RWPE2 (cell line): ENCODE measurements around the gene RASGRF2.
A peak's percentile ranks its signal among the peaks of the same experiment; 100 is the strongest.

Experiments
- ATAC-seq: fragments of 200-7000 bp; cut with Tn5 transposase; 3 replicates; pipeline ENCODE4 v1.9.1; 2021; ENCODE audit warnings: low read depth
- DNase-seq: peaks from one replicate; pipeline ENCODE4 v3.0.0-alpha.2; 2020; ENCODE audit warnings: low spot score
- H3K27ac ChIP-seq: fragments of 450-650 bp; 2 replicates; pipeline ENCODE4 v1.5.1; 2017; ENCODE audit warnings: mild to moderate bottlenecking; ENCODE audit not compliant: poor library complexity, severe bottlenecking
- H3K27me3 ChIP-seq: fragments of 250-450 bp; sonication (Bioruptor Pico); 2 replicates; pipeline ENCODE4 v1.5.1; 2021; ENCODE audit warnings: mild to moderate bottlenecking, moderate library complexity; ENCODE audit not compliant: insufficient read depth, poor library complexity, severe bottlenecking
- H3K36me3 ChIP-seq: fragments of 250-450 bp; sonication (Bioruptor Pico); 2 replicates; pipeline ENCODE4 v1.5.1; 2020; ENCODE audit warnings: low read depth, mild to moderate bottlenecking, moderate library complexity
- H3K4me1 ChIP-seq: fragments of 250-450 bp; sonication (Bioruptor Pico); 2 replicates; pipeline ENCODE4 v1.5.1; 2021; ENCODE audit warnings: mild to moderate bottlenecking, moderate library complexity; ENCODE audit not compliant: insufficient read depth, poor library complexity, severe bottlenecking
- H3K4me3 ChIP-seq: fragments of 250-450 bp; sonication (Bioruptor Pico); 2 replicates; pipeline ENCODE4 v1.5.1; 2021; ENCODE audit warnings: mild to moderate bottlenecking, moderate library complexity; ENCODE audit not compliant: severe bottlenecking
- H3K9me3 ChIP-seq: fragments of 250-450 bp; sonication (Bioruptor Pico); 2 replicates; pipeline ENCODE4 v1.5.1; 2021; ENCODE audit warnings: mild to moderate bottlenecking, moderate library complexity; ENCODE audit not compliant: severe bottlenecking
- CTCF ChIP-seq: fragments of 450-650 bp; IDR thresholded peaks from one replicate; pipeline ENCODE4 v1.5.1; 2017; ENCODE audit warnings: mild to moderate bottlenecking, moderate library complexity; ENCODE audit not compliant: poor library complexity, severe bottlenecking

The RASGRF2 gene

GRCh38 chr5:81235287-81236072, 275.3 kb downstream of the RASGRF2 start:
- Histone ChIP-seq H3K27ac (no peak overlapping the region), H3K27me3 (no peaks in the 10 kb centered on the region), H3K4me3 (no peak overlapping the region), H3K36me3 (no peaks in the 10 kb centered on the region), H3K4me1 (no peaks in the 10 kb centered on the region), H3K9me3 (no peaks in the 10 kb centered on the region)
- DNase-seq (no peak), ATAC-seq (no peak)
- no peak for TF ChIP-seq CTCF

- DNase-seq (no peak), ATAC-seq (no peak)
- H3K36me3 ChIP-seq: no peaks in the 10 kb centered on the region
- H3K27ac ChIP-seq: no peak overlapping the region
- H3K4me1 ChIP-seq: no peaks in the 10 kb centered on the region
- no peak for TF ChIP-seq CTCF
- no peaks in the 10 kb centered on the region for H3K27me3 ChIP-seq
- H3K9me3 ChIP-seq: no peaks in the 10 kb centered on the region
- H3K4me3 ChIP-seq: no peak overlapping the region
Measured at GRCh38 chr5:81238460-81238859, 278.3 kb downstream of the RASGRF2 start.

- no peaks in the 10 kb centered on the region for H3K36me3 ChIP-seq
- no peak overlapping the region for H3K27ac ChIP-seq
- H3K4me3 ChIP-seq: no peak overlapping the region
- DNase-seq (no peak), ATAC-seq (peak; percentile 24; the same call in 2 of the 3 replicates)
- no peak for TF ChIP-seq CTCF
- no peaks in the 10 kb centered on the region for H3K9me3 ChIP-seq
- H3K27me3 ChIP-seq: no peaks in the 10 kb centered on the region
- H3K4me1 ChIP-seq: no peaks in the 10 kb centered on the region
Measured at GRCh38 chr5:81239613-81240012, 279.4 kb downstream of the RASGRF2 start.

- Histone ChIP-seq H3K4me3 (no peak overlapping the region), H3K4me1 (no peaks in the 10 kb centered on the region), H3K27ac (no peak overlapping the region), H3K36me3 (no peaks in the 10 kb centered on the region), H3K9me3 (no peaks in the 10 kb centered on the region), H3K27me3 (no peaks in the 10 kb centered on the region)
- ATAC-seq (no peak), DNase-seq (no peak)
- TF ChIP-seq CTCF: no peak
Measured at GRCh38 chr5:81241001-81241400, 280.8 kb downstream of the RASGRF2 start.

GRCh38 chr5:81241961-81242648, 281.9 kb downstream of the RASGRF2 start:
- no peak for ATAC-seq
- H3K27ac ChIP-seq: no peak overlapping the region
- no peaks in the 10 kb centered on the region for H3K4me1 ChIP-seq
- DNase-seq: no peak
- no peak overlapping the region for H3K4me3 ChIP-seq
- H3K27me3 ChIP-seq: no peaks in the 10 kb centered on the region
- no peak for TF ChIP-seq CTCF
- no peaks in the 10 kb centered on the region for H3K36me3 ChIP-seq
- no peaks in the 10 kb centered on the region for H3K9me3 ChIP-seq
